Transverse colon (tissue), 4 donors: ENCODE results near the gene C19orf38. TPM values are rescaled to one million over a fixed set of nuclear protein-coding genes. Genes with fewer than 3 reads are reported as not detected.

Experiments used
- DNase-seq: peaks from one replicate; pipeline ENCODE4 v3.0.0-alpha.2; 2019
- H3K27ac ChIP-seq, 4 donors: fragments of 200-600 bp; sonication (generic); 2 replicates each; pipeline ENCODE4 v1.5.1; 2016 to 2018; ENCODE audit warnings: inconsistent platforms in 4 of 4
- H3K27me3 ChIP-seq: fragments of 200-600 bp; sonication (generic); 2 replicates; pipeline ENCODE4 v1.5.1; 2017; ENCODE audit warnings: inconsistent platforms
- H3K36me3 ChIP-seq, 4 donors: fragments of 200-600 bp; sonication (generic); 2 replicates each; pipeline ENCODE4 v1.5.1; 2017 to 2019; ENCODE audit warnings: inconsistent platforms in 4 of 4
- H3K4me1 ChIP-seq, 4 donors: fragments of 200-600 bp; sonication (generic); 2 replicates each; pipeline ENCODE4 v1.5.1; 2017 to 2020; ENCODE audit warnings: inconsistent platforms in 4 of 4
- H3K4me3 ChIP-seq, 4 donors: fragments of 200-600 bp; sonication (generic); 1 replicate in 1 of 4; 2 replicates in 3 of 4; pipeline versions ENCODE4 v1.5.1 to v1.6.1; 2017 to 2019; ENCODE audit warnings: inconsistent platforms in 4 of 4
- H3K9me3 ChIP-seq, 2 donors: fragments of 200-600 bp; sonication (generic); 2 replicates each; pipeline ENCODE4 v1.5.1; 2017 to 2019; ENCODE audit warnings: inconsistent platforms in 2 of 2
- EP300 ChIP-seq: sonication (generic); formaldehyde crosslinking; IDR thresholded peaks from one replicate; pipeline ENCODE4 v1.6.1; 2017; ENCODE audit warnings: antibody characterized with exemption, low read depth
- POLR2A ChIP-seq: fragments of 450-650 bp; IDR thresholded peaks from one replicate; pipeline ENCODE4 v1.6.1; 2016; ENCODE audit warnings: antibody characterized with exemption, mild to moderate bottlenecking, moderate library complexity
- POLR2AphosphoS5 ChIP-seq, 3 donors: sonication (generic); formaldehyde crosslinking; IDR thresholded peaks; one replicate each; pipeline ENCODE4 v1.6.1; 2016; ENCODE audit warnings: antibody characterized with exemption in 3 of 3
- WGBS, 2 donors: methylation state at CpG; one replicate each; pipeline ENCODE4 v1.1.5; 2018; ENCODE audit warnings: low coverage in 1 of 2; 5-methylcytosine and 5-hydroxymethylcytosine counted together
- in situ Hi-C, 4 donors: fragments of 200-750 bp; cut with MboI; loops; one replicate each; pipeline versions ENCODE4 v1.15.0 to v1.15.1; 2017; ENCODE audit warnings: low sequenced_read_pairs in 3 of 4, low pct_ligation_motif_present in 1 of 4, low pct_unique_long_range_greater_than_20kb in 1 of 4
- intact Hi-C: fragments of 100-400 bp; cut with DNase I; formaldehyde crosslinking; loops from one replicate; pipeline ENCODE4 v1.15.1; 2023; ENCODE audit warnings: low total_unique reads
- total RNA-seq, 4 donors: library from RNA; depleted of rRNA; stranded (reverse); fragments of >200 nt; gene quantifications; one replicate each; pipeline ENCODE4 v1.1.0, GENCODE V29; 2016
- TF ChIP-seq, protein P1 (sequence below), 5 experiments: fragments of 200-600 bp in 3 of 5; fragments of 450-650 bp in 2 of 5; sonication (generic) in 3 of 5; IDR thresholded peaks; 1 replicate in 2 of 5; 2 replicates in 3 of 5; pipeline ENCODE4 v1.5.1; 2016 to 2017; ENCODE audit warnings: antibody characterized with exemption in 5 of 5, inconsistent platforms in 3 of 5, mild to moderate bottlenecking in 2 of 5, moderate library complexity in 1 of 5

C19orf38 gene
- total RNA-seq, 4 donors from 2014 or later: 0.79 to 1.8 (median 0.96) TPM; not detected in 1

DNA sequence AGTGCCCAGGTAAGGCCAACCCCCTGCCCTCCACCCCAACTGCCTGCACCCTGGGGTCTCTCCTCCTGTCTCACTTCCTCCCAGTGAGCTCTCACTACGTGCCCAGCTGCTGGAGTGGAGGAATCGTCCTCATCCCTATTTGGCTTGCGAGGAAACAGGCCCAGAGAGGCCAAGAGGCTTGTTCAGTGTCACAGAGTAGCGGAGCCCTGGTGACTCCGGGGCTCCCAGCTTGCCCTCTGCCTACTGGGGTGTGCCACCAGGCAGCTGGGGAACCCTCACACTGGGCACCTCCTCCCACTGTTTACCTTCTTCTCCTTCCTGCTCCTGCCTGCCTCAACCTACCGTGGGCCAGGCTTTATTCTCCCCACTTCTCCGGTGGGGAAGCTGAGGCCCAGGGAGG is 17.8 kb upstream of the C19orf38 start:
- DNase-seq: no peak
- in situ Hi-C loops: no loop called here
- intact Hi-C loops: no loop called here
- TF ChIP-seq, protein P1, sequence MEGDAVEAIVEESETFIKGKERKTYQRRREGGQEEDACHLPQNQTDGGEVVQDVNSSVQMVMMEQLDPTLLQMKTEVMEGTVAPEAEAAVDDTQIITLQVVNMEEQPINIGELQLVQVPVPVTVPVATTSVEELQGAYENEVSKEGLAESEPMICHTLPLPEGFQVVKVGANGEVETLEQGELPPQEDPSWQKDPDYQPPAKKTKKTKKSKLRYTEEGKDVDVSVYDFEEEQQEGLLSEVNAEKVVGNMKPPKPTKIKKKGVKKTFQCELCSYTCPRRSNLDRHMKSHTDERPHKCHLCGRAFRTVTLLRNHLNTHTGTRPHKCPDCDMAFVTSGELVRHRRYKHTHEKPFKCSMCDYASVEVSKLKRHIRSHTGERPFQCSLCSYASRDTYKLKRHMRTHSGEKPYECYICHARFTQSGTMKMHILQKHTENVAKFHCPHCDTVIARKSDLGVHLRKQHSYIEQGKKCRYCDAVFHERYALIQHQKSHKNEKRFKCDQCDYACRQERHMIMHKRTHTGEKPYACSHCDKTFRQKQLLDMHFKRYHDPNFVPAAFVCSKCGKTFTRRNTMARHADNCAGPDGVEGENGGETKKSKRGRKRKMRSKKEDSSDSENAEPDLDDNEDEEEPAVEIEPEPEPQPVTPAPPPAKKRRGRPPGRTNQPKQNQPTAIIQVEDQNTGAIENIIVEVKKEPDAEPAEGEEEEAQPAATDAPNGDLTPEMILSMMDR (IDR thresholded peaks at IDR 0.05): no peak
- TF ChIP-seq POLR2AphosphoS5 (IDR thresholded peaks at IDR 0.05) (no peak), POLR2A (no peak), EP300 (no peak)
- WGBS, 2 donors: 85% methylated on average over 7 of the region's 7 CpGs; no CpG with 5 or more reads in 1 of the 2 donors
- Histone ChIP-seq H3K4me3 (no peak overlapping the region), H3K27me3 (no peaks in the 10 kb centered on the region), H3K36me3 (peaks cover 0 to 48% (median 22%) of the 10 kb centered on the region in 4 donors), H3K9me3 (no peaks in the 10 kb centered on the region), H3K4me1 (peaks cover 0 to 4% (median 0%) of the 10 kb centered on the region in 4 donors), H3K27ac (no peak overlapping the region)

DNA sequence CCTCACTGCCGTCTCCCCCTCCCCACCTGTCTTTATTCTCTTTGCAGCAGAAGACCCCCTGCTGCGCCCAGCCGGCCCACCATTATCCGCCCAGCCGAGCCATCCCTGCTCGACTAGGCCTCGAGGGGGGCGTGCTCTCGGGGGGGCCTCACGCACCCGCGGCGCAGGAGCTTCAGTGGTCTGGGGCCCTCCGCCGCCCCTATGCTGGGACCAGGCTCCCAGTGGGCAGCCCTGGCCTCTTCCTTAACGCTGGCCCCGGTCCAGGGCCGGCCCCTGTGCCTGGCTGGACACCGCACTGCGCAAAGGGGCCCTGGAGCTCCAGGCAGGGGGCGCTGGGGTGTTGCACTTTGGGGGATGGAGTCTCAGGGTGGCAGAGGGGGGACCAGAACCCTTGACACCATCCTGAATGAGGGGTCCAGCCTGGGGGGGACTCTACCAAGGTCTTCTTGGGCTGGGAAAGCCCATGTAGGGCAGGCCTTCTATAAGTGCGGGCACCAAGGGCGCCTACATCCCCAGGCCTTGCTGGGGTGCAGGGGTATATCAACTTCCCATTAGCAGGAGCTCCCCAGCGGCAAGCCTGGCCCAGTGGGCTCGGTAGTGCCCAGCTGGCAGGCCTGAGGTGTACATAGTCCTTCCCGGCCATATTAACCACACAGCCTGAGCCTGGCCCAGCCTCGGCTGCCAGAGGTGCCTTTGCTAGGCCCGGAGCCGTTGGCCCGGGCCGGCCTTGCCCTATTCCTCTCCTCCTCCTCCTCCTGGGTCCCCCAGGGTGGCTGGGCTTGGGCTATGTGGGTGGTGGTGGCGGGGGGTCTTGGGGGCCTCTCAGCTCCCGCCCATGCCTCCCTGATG is 17.1 kb upstream of the C19orf38 start:
- Histone ChIP-seq H3K36me3 (peaks cover 0 to 41% (median 19%) of the 10 kb centered on the region in 4 donors), H3K9me3 (no peaks in the 10 kb centered on the region), H3K4me1 (peaks cover 0 to 4% (median under 1%) of the 10 kb centered on the region in 4 donors), H3K4me3 (no peak overlapping the region), H3K27me3 (no peaks in the 10 kb centered on the region), H3K27ac (no peak overlapping the region)
- 92% methylated on average over 28 of the region's 33 CpGs; no CpG with 5 or more reads in 1 of the 2 donors for WGBS, 2 donors
- TF ChIP-seq POLR2AphosphoS5 (IDR thresholded peaks at IDR 0.05): no peak
- no peak for TF ChIP-seq EP300
- TF ChIP-seq, protein P1 (IDR thresholded peaks at IDR 0.05): no peak
- no peak for TF ChIP-seq POLR2A
- intact Hi-C loops: no loop called here
- DNase-seq: no peak
- in situ Hi-C loops: no loop called here

DNA sequence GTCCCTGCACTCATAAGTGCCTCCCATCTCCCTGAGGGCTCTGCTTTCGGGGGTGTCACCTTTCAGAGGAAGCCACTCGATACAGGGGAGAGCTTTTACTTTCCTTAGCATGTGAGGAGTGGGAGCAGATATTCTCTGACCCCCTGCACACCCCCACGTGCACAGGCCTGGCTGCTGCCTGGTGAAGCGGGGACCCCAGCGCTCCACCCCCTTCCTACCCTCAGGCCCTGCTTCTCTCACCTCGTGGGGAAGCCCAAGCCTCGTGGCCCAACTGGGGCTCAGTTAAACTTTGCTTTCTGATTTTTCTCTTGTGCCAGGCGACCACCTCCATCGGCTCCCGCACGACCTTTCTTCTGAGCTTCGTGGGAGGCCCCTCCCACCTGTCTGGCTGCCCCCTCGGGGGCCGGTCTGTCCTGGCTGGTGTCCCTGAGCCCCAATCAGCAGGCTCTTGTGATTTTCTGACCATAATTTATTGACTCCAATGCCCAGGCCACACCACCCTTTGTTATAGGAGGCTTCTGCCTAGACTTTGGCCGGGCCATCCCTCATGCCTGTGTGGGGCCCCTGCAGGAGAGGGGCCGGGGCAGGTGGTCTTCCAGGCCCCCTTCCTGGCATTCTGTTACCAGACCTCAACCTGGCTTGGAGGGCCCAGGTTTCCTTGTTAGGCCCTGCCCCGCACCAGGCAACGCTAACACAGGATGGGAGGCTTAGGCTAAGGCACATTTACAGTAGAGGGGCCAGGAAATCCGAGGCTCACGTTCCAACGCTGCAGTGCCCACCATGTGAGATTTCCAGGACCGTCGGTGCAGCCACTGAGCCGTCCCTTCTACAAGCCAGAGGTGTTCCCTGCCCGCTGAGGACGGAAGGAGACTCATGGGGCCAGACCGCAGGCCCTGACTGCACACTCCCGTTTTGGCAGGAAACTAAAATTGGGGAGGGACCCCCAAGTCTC is 16.0 kb upstream of the C19orf38 start:
- intact Hi-C loops: no loop called here
- peaks cover 0 to 7% (median 5%) of the 10 kb centered on the region in 4 donors for H3K4me1 ChIP-seq
- 81 to 85% methylated on average over 7 to 28 of the region's 28 CpGs for WGBS, 2 donors

More for the DNA sequence above, 16.0 kb upstream of the C19orf38 start:
- in situ Hi-C loops: no loop called here
- TF ChIP-seq POLR2A (no peak), POLR2AphosphoS5 (IDR thresholded peaks at IDR 0.05) (no peak), EP300 (no peak)
- TF ChIP-seq, protein P1 (IDR thresholded peaks at IDR 0.05): no peak
- Histone ChIP-seq H3K9me3 (no peaks in the 10 kb centered on the region), H3K36me3 (peaks cover 0 to 30% (median 13%) of the 10 kb centered on the region in 4 donors), H3K27ac (no peak overlapping the region), H3K27me3 (no peaks in the 10 kb centered on the region), H3K4me3 (no peak overlapping the region)
- no peak for DNase-seq
